Body of pancreas (tissue), 4 donors: ENCODE results near the gene MARS1. TPM values are rescaled to one million over a fixed set of nuclear protein-coding genes. Genes with fewer than 3 reads are reported as not detected.
A peak's percentile ranks its signal among the peaks of the same experiment; 100 is the strongest.

Experiments
- ATAC-seq: fragments of 150-250 bp; one replicate; pipeline ENCODE4 v1.9.1; 2016
- DNase-seq, 4 donors: peaks; one replicate each; pipeline ENCODE4 v3.0.0-alpha.2; 2019
- H3K27ac ChIP-seq, 4 donors: fragments of 200-600 bp; sonication (generic); 1 replicate in 3 of 4; 2 replicates in 1 of 4; pipeline versions ENCODE4 v1.5.1 to v1.6.1; 2016 to 2019; ENCODE audit warnings: mild to moderate bottlenecking in 1 of 4, mixed read lengths in 1 of 4, moderate library complexity in 1 of 4
- H3K27me3 ChIP-seq, 2 donors: fragments of 200-600 bp; sonication (generic); one replicate each; pipeline ENCODE4 v1.6.0; 2016; ENCODE audit warnings: mild to moderate bottlenecking in 1 of 2
- H3K36me3 ChIP-seq, 2 donors: fragments of 200-600 bp; sonication (generic); replicated peaks in 1 of 2; 2 replicates each; pipeline ENCODE4 v1.5.1; 2016; ENCODE audit warnings: low read depth in 2 of 2; ENCODE audit not compliant: insufficient read depth in 1 of 2
- H3K4me1 ChIP-seq: fragments of 200-600 bp; sonication (generic); one replicate; pipeline ENCODE4 v1.6.0; 2016
- H3K4me3 ChIP-seq, 2 donors: fragments of 200-600 bp; sonication (generic); 1 replicate in 1 of 2; 2 replicates in 1 of 2; pipeline ENCODE4 v1.5.1; 2016 to 2019
- H3K9me3 ChIP-seq, 3 donors: fragments of 200-600 bp; sonication (generic); 1 replicate in 2 of 3; 2 replicates in 1 of 3; pipeline ENCODE4 v1.5.1; 2016
- CTCF ChIP-seq, 7 experiments: fragments of 450-650 bp in 4 of 7; fragments of 200-600 bp in 3 of 7; sonication (generic) in 3 of 7; IDR thresholded peaks; one replicate each; pipeline ENCODE4 v1.5.1; 2016 to 2019; ENCODE audit warnings: antibody characterized with exemption in 7 of 7
- POLR2A ChIP-seq, 3 donors: fragments of 450-650 bp; IDR thresholded peaks; one replicate each; pipeline ENCODE4 v1.6.1; 2016; ENCODE audit warnings: antibody characterized with exemption in 3 of 3, mild to moderate bottlenecking in 2 of 3
- WGBS, 2 donors: methylation state at CpG; one replicate each; pipeline ENCODE4 v1.1.5; 2017; 5-methylcytosine and 5-hydroxymethylcytosine counted together
- intact Hi-C: fragments of 100-400 bp; cut with DNase I; formaldehyde crosslinking; loops from one replicate; pipeline ENCODE4 v1.15.1; 2023
- total RNA-seq, 2 donors: library from RNA; depleted of rRNA; stranded (reverse); fragments of >200 nt; gene quantifications; one replicate each; pipeline ENCODE4 v1.1.0, GENCODE V29; 2016

MARS1 gene
- total RNA-seq, 2 donors from 2014 or later = 61.7 to 103 TPM

GRCh38 chr12:57454566-57455373 is 33.1 kb upstream of the MARS1 start, which contains the start of gene INHBE:
INHBE (plus strand) TSS chr12:57455307; CDS start chr12:57455537, 230 bp downstream.
- no peak for ATAC-seq
- Histone ChIP-seq H3K36me3 (no peaks in the 10 kb centered on the region), H3K9me3 (no peaks in the 10 kb centered on the region), H3K27me3 (no peaks in the 10 kb centered on the region), H3K27ac (peak within 1 kb of the TSS in 1 of 4 donors; percentile 25), H3K4me1 (peaks cover 9% of the 10 kb centered on the region), H3K4me3 (no peak within 1 kb of the TSS)
- intact Hi-C loops = loop anchor here (5.0 kb wide), 1 partner anchor 152 kb away; no protein-coding TSS in a partner anchor
- peak in 1 of 4 donors; percentile 63 for DNase-seq
- WGBS, 2 donors = 59 to 61% methylated on average over 3 to 10 of the region's 10 CpGs
- no peak for TF ChIP-seq POLR2A (IDR thresholded peaks at IDR 0.05)
- no peak for TF ChIP-seq CTCF (IDR thresholded peaks at IDR 0.05)

DNA sequence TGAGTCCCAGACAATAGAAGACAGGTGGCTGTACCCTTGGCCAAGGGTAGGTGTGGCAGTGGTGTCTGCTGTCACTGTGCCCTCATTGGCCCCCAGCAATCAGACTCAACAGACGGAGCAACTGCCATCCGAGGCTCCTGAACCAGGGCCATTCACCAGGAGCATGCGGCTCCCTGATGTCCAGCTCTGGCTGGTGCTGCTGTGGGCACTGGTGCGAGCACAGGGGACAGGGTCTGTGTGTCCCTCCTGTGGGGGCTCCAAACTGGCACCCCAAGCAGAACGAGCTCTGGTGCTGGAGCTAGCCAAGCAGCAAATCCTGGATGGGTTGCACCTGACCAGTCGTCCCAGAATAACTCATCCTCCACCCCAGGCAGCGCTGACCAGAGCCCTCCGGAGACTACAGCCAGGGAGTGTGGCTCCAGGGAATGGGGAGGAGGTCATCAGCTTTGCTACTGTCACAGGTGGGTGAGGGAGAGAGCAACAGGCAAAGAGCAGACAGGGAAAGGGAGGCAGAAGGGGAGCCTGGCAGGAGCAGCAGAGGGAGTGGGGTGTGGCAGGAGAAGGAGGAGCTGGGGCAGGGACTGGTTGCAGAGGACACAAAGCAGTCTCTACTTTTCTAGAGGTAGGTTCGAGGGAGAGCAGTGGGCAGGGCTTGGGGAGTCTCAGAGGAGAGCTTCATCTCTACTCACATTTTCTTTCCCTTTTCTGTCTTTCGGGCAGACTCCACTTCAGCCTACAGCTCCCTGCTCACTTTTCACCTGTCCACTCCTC is 32.3 kb upstream of the MARS1 start:
- whole genome bisulfite sequencing, 2 donors = 45 to 51% methylated on average over 6 to 10 of the region's 10 CpGs
- no peak for DNase-seq
- no peaks in the 10 kb centered on the region for H3K36me3 ChIP-seq
- no peak for TF ChIP-seq CTCF (IDR thresholded peaks at IDR 0.05)
- TF ChIP-seq POLR2A (IDR thresholded peaks at IDR 0.05) = no peak
- H3K9me3 ChIP-seq = no peaks in the 10 kb centered on the region
- intact Hi-C loops = no loop called here
- peaks cover 15% of the 10 kb centered on the region for H3K4me1 ChIP-seq
- peak overlapping the region in 1 of 4 donors; percentile 25 for H3K27ac ChIP-seq
- H3K4me3 ChIP-seq = no peak overlapping the region
- ATAC-seq = no peak
- no peaks in the 10 kb centered on the region for H3K27me3 ChIP-seq

- 21 to 27% methylated on average over 14 of the region's 15 CpGs for WGBS, 2 donors
- Histone ChIP-seq H3K27me3 (no peaks in the 10 kb centered on the region), H3K4me3 (no peak overlapping the region), H3K9me3 (no peaks in the 10 kb centered on the region), H3K27ac (no peak overlapping the region), H3K4me1 (peaks cover 18% of the 10 kb centered on the region), H3K36me3 (no peaks in the 10 kb centered on the region)
- intact Hi-C loops = no loop called here
- no peak for ATAC-seq
- DNase-seq = peak in 2 of 4 donors; percentile 52 to 67
- peak; percentile 45 to 53 (median 48) for TF ChIP-seq CTCF (IDR thresholded peaks at IDR 0.05)
- no peak for TF ChIP-seq POLR2A (IDR thresholded peaks at IDR 0.05)
These were observed 31.6 kb upstream of the MARS1 start for GRCh38 chr12:57456145-57456700.

- H3K27me3 ChIP-seq = no peaks in the 10 kb centered on the region
- ATAC-seq (no peak), DNase-seq (no peak)
- intact Hi-C loops = no loop called here
- no peaks in the 10 kb centered on the region for H3K36me3 ChIP-seq
- no peaks in the 10 kb centered on the region for H3K9me3 ChIP-seq
- WGBS, 2 donors = 65 to 67% methylated on average over 6 of the region's 6 CpGs
- TF ChIP-seq CTCF (IDR thresholded peaks at IDR 0.05) (no peak), POLR2A (IDR thresholded peaks at IDR 0.05) (no peak)
- no peak overlapping the region for H3K4me3 ChIP-seq
- no peak overlapping the region for H3K27ac ChIP-seq
- peaks cover 20% of the 10 kb centered on the region for H3K4me1 ChIP-seq
These were observed 31.0 kb upstream of the MARS1 start for GRCh38 chr12:57456737-57457490.
